Fibroblast of skin of left biceps (primary cell): Measurements from ENCODE around the gene EME1.

Experiments used
- DNase-seq, 2 experiments: peaks; one replicate each; pipeline ENCODE4 v3.0.0-alpha.2; 2013; ENCODE audit warnings: low read depth in 2 of 2

EME1 gene

GRCh38 chr17:50363217-50364060 is 9.6 kb upstream of the EME1 start:
- no peak for DNase-seq

- DNase-seq = no peak
These were observed 9.0 kb upstream of the EME1 start for GRCh38 chr17:50364061-50364458.

- DNase-seq = no peak
These were observed 8.3 kb upstream of the EME1 start for GRCh38 chr17:50364715-50365114.

- no peak for DNase-seq
These were observed 7.9 kb upstream of the EME1 start for GRCh38 chr17:50365165-50365564.

- no peak for DNase-seq
These were observed 7.2 kb upstream of the EME1 start for GRCh38 chr17:50365649-50366393.

GRCh38 chr17:50367401-50367800 is 5.6 kb upstream of the EME1 start:
- no peak for DNase-seq

GRCh38 chr17:50370052-50370451 is 3.0 kb upstream of the EME1 start:
- DNase-seq = no peak

- DNase-seq = no peak
These were observed 1.5 kb upstream of the EME1 start for GRCh38 chr17:50371526-50371925.

GRCh38 chr17:50372222-50372757 is 739 bp upstream of the EME1 start:
- DNase-seq = no peak

GRCh38 chr17:50373705-50374104 is 676 bp downstream of the EME1 start:
- DNase-seq = no peak

GRCh38 chr17:50375858-50376538 is 3.0 kb downstream of the EME1 start:
- DNase-seq = no peak

- DNase-seq = no peak
These were observed 6.5 kb downstream of the EME1 start for GRCh38 chr17:50379351-50380132.

- no peak for DNase-seq
These were observed 7.6 kb downstream of the EME1 start for GRCh38 chr17:50380369-50381259.

GRCh38 chr17:50381260-50381815 is 8.3 kb downstream of the EME1 start:
- no peak for DNase-seq

- DNase-seq = no peak
These were observed 8.9 kb downstream of the EME1 start for GRCh38 chr17:50381920-50382319.

- DNase-seq = no peak
These were observed 9.9 kb downstream of the EME1 start for GRCh38 chr17:50382931-50383330.

- no peak for DNase-seq
These were observed 13.5 kb downstream of the EME1 start for GRCh38 chr17:50386510-50386909.

GRCh38 chr17:50388728-50389127 is 15.7 kb downstream of the EME1 start:
- DNase-seq = no peak

GRCh38 chr17:50389534-50389933 is 16.5 kb downstream of the EME1 start:
- DNase-seq = no peak

- DNase-seq = no peak
These were observed 19.6 kb downstream of the EME1 start for GRCh38 chr17:50392621-50393020.
